Germinal center (tissue), 1 donor: ENCODE results near the gene NSD1.

ENCODE experiments used
- DNase-seq: peaks from one replicate; pipeline ENCODE4 v3.0.0; 2012; ENCODE audit warnings: mixed read lengths, low spot score

The NSD1 gene

DNA sequence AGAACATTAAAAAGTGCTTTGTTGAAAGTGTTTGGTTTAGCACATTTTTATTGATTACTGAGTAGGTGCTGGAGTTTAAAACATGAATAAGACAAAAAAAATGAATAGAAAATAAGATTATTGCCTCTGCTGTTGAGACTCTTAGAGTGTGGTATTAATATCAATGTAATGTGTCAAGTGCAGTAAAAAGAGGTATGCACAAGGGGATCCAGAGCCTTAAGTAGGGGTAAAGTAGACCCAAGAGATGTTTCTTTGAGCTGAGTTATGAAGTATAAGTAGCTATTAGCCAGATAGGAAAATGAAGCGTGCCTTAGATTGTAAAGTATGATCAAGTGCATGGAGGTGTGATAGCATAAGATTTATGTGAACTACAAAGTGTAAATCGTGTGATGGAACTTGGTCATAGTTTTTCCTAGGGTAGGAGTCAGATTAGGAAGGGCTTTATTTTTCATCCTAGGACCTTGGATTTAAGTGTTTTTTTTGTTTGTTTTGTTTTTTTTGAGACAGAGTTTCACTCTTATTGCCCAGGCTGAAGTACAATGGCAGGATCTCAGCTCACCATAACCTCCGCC, 45.2 kb downstream of the NSD1 start:
- DNase-seq, result no peak

DNA sequence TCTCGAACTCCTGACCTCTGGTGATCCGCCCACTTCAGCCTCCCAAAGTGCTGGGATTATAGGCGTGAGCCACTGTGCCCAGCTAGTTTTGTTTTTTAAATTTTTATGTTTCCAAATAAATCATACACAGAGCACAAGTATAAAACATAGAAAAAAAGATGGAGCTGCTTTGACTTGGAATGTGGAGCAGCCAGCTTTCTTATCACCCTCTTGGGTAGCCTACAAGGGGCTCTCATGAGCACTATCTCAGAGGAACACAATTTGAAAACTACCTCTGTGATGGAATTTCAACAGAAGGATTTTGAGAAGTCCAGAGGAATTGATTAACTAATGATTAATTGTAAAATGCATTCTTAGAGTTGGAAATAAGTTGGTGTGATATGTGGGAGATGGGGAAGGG, 45.9 kb downstream of the NSD1 start:
- no peak for DNase-seq

DNA sequence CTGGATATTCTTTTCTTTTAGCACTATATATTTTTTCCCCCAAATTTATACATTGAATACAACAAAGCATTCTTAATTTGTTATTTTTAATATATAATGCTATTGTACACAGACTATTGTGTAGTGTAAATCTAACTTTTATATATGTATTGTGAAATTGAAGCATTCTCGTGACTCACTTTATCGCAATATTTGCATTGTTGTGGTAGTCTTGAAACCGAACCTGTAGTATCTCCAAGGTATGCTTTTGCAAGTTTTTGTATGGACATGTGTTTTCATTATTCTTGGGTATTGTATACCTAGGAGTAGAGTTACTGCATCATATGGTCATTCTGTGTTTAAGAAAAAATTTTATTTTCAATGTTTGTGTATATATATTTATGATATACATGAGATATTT, 49.6 kb downstream of the NSD1 start:
- no peak for DNase-seq

DNA sequence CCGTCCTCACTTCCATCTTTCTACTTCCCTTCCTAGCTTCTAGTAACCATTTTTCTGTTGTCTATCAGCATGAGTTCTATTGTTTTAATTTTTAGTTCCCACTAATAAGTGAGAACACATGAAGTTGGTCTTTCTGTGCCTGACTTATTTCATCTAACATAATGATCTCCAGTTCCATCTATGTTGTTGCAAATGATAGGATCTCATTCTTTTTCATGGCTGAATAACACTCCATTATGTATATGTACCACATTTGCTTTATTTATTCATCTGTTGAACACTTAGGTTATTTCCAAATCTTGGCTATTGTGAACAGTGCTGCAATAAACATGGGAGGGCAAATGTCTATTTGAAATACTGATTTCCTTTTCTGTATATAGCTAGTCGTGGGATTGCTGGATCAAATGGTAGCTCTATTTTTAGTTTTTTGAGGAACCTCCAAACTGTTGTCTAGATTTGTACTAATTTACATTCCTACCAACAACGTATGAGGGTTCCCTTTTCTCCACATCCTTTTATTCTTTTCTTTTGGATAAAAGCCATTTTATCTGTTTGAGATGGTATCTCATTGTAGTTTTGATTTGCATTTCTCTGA, 50.3 kb downstream of the NSD1 start:
- no peak for DNase-seq

DNA sequence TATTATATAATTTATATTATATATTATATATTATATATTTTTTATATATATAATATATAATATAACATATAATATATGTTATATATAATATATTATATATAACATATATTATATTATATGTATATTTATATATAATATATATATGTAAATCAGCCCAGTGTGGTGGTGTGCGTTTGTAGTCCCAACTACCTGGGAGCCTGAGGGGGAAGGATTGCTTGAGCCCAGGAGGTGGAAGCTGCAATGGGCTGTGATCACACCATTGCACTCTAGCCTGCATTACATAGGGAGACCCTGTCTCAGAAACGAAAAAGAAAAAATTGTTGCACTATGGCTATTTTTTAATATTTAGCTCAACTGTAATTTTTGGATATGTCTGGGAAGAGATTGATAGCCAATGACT, 52.4 kb downstream of the NSD1 start:
- no peak for DNase-seq

DNA sequence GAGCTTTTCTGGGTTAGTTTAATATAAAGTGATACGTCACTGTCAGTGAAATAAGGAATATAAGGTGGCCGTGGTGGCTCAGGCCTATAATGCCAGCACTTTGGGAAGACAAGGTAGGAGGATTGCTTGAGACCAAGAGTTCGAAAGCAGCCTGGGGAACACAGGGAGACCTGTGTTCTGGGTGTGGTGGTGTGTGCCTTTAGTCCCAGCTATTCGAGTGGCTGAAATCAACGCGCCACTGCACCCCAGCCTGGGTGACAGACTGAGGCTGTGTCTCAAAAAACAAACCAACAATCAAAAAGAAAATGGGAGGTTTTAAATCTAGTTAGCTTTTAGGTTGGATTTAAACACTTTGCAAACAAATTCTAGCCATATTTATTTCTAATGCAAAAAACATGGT, 53.1 kb downstream of the NSD1 start:
- no peak for DNase-seq

DNA sequence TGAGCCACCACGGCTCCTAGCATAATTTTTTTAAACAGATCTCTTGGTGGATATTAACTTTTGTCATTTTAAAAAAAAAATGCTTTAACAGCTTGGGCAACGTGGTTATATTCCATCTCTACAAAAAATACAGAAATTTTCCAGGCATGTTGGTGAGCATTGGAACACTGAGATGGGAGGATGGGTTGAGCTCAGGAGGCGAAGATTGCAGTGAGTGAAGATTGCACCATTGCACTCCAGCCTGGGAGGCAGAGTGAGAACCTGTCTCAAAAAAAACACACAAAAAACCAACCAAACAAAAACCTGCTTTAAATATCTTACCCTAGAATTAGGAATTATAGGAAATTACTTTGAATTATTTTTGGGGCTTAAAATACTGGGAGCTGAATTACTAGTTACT, 55.2 kb downstream of the NSD1 start:
- no peak for DNase-seq

DNA sequence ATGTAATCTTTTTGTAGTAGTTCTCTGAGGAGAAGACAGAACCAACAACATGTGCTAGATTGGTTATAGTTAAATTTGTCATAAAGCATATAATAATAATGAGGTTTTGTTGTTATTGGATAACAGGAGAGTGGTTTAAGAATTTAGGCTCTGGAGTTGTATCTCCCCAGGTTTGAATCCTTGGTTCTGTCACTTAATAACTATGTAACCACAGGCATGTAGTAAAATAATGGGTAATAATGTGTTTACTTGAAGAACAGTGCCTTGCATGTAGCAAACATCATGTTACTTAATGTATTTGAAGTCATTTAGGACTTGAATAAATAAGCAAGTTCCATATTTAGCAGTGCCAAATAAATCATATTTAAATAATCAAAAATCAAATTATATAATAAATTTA, 55.8 kb downstream of the NSD1 start:
- no peak for DNase-seq

DNA sequence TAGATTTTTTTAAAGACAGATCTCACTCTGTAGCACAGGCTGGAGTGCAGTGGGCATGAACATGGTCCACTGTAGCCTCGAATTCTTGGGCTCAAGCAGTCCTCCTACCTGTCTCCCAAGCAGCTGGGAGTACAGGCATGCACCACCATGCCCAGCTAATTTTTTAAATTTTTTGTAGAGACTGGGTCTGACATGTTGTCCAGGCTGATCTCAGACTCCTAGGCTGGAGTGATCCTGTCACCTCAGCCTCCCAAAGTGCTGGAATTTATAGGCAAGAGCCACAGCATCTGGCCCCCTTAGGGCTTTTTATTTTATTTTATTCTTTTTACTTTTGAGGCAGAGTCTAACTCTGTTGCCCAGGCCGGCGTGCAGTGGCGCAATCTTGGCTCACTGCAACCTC, 56.4 kb downstream of the NSD1 start:
- DNase-seq, result no peak

DNA sequence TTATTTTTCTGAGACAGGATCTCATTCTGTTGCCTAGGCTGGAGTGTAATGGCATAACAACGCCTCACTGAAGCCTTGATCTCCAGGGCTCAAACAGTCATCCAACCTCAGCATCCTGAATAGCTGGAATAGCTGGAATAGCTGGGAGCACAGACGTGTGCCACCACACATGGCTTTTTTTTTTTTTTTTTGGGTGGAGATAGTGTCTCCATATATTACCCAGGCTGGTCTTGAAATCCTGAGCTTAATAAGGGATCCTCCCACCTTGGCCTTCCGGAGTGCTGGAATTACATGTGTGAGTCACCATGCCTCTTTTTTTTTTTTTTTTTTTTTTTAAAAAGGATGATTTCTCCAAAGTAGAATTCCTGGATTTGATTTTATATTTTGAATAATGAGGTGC, 60.7 kb downstream of the NSD1 start:
- DNase-seq, result no peak

DNA sequence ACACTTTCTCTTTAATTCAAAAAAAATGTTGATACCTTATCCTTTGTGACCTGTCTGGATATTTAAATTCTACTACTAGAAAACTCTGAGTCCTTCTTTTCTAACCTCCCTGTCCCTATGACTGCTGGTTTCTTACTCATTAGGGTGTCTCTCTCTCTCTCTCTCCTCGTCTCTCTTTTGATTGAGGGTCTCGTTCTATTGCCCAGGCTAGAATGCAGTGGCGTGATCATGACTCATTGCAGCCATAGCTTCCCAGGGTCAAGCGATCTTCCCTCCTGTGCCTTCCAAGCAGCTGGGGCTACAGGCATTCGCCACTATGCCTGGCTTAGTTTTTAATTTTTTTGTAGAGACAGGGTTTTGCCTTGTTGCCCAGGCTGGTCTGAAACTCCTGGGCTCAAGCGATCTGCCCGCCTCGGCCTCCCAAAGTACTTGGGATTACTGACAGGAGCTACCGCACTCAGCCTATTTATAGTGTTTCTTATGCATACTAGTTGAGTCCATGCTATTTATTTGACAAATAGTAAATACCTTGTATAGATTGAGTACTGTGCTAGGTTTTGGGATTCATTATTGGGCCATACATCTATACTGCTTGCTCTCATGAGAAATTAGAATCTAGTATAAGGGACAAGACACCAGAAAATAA, 61.9 kb downstream of the NSD1 start:
- DNase-seq, result no peak

DNA sequence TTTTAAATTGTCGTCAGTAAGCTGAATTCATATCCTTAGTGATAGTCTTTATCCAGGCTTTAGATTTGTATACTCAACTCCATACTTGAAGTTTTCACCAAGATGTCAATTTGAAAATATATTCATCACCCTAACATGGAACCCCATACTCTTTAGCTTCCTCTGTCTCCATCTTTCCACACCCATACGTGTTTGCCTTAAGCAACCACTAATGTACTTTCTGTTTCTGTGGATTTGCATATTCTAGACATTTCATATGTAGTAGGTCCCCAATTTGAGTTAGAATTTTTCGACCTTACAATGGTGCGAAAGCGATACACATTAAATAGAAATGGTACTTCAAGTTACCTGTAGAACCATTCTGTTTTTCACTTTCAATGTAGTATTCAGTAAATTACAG, 65.2 kb downstream of the NSD1 start:
- DNase-seq, result no peak

DNA sequence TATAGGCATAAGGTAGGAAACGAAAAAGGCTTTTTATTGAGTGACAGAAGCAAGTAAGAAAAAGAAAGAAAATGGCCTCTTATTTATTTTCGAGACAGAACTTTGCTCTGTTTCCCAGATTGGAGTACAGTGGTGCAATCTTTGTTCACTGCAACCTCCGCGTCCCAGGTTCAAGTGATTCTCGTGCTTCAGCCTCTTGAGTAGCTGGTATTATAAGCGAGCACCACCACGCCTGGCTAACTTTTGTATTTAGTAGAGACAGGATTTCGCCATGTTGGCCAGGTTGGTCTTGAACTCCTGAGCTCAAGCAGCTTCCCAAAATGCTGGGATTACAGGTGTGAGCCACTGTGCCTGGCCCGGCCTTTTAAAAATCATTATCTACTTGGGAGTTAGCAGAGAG, 70.7 kb downstream of the NSD1 start:
- no peak for DNase-seq

DNA sequence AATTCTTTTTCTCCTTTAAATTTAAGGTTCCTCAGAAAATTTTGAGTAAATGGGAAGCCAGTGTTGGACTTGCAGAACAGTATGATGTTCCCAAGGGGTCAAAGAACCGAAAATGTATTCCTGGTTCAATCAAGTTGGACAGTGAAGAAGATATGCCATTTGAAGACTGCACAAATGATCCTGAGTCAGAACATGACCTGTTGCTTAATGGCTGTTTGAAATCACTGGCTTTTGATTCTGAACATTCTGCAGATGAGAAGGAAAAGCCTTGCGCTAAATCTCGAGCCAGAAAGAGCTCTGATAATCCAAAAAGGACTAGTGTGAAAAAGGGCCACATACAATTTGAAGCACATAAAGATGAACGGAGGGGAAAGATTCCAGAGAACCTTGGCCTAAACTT, 76.0 kb downstream of the NSD1 start:
- no peak for DNase-seq

DNA sequence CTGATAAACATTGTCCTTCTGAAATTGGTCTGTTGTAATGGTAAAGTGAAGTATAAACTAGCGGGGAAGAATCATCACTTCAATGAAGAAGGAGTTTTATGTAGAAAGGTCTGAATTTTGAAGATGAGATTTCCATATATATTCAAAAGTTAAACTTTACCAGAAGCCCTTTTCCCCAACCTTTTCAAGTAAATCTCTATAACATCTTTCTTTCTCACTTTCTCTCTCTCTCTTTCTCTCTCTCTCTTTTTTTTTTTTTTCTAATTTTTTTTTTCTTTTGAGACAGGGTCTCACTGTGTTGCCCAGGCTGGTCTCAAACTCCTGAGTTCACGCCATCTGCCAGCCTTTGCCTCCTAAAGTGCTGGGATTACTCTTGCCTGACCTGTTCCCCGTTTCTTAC, 78.7 kb downstream of the NSD1 start:
- DNase-seq, result no peak

DNA sequence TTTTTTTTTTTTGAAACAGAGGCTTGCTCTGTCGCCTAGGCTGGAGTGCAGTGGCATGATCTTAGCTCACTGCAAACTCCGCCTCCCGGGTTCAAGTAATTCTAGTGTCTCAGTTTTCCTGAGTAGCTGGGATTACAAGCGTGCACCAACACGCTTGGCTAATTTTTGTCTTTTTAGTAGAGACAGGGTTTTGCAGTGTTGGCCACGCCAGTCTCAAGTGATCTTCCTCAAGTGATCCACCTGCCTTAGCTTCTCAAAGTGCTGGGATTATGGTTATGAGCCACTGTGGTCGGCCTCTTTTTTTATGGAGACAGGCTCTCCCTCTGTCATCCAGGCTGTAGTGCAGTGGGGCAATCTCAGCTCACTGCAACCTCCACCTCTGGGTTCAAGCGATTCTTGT, 87.0 kb downstream of the NSD1 start:
- DNase-seq, result no peak

DNA sequence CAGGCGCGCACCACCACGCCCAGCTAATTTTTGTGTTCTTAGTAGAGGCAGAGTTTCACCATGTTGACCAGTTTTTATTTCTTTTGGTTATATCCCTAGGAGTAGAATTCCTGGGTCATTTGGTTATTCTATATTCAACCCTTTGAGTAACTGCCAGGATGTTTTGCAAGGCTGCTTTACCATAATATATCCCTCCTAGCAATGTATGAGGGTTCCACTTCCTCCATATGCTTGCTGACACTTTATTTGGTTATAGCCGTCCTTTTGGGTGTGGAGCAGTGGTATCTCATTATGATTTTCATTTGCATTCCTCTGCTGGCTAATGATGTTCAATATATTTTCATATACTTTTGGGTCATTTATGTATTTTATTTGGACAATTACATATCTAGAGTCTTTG, 88.7 kb downstream of the NSD1 start:
- DNase-seq, result no peak

DNA sequence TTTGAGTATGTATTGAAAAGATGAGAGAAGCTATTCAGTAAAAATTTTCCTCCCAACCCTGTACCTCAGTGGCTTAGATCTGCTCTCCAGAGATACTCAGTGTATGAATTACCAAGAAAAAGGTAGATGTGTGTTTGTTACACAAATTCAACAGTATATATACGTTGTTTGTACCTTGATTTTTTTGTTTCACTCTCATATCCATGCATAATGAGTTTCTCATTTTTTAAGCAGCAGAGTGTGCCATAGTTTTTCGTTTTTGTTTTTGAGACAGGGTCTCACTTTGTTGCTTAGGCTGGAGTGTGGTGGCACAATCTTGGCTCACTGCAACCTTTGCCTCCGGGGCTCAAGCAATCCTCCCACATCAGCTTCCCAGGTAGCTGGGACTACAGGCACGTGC, 92.2 kb downstream of the NSD1 start:
- no peak for DNase-seq

DNA sequence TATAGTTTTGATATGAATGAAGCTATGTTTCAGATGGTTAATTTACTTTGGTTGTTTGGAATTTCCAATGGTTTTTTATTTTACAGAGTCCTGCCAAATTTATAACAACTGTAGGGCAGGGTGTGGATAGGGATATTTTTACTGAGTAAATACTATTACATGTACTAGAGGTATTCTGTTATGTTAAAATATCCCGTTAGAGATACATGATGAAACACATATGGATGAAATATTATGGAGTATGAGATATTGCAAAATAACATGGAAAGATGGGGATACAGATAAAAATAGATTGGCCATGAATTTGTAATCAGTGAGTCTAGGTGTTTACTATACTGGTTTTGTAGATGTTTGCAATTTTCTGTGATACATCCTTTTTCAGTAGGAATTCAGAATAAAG, 93.3 kb downstream of the NSD1 start:
- no peak for DNase-seq

DNA sequence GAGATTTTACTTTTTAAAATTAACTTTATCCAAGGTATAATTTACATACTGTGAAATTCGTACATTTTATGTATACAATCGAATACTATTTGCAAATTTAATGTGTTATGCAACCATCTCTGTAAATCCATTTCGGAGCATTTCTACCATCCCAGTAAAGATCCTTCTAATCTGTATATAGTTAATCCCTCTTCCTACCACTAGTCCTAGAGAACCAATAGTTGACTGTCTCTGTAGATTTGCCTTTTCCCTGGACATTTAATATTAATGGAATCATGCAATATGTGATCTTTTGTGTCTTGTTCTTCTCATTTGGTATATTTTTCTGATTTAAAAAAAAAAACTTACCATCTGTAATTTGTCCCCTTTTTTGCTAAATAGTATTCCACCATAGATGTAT, 95.2 kb downstream of the NSD1 start:
- no peak for DNase-seq

DNA sequence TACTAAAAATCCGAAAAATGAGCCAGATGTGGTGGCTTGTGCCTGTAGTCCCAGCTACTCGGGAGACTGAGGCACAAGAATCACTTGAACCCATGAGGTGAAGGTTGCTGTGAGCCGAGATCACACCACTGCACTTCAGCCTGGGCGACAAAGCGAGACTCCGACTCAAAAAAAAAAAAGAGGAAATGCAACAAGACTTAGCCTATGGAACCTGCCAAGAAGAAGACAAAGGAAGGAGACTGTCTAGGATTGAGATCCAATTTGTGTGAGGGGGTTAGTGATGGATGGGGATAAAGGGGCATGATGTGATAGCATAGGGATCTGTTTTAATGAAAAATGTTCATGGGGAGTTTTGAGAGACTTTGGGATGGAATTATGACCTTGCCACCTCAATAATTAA, 97.1 kb downstream of the NSD1 start:
- no peak for DNase-seq

DNA sequence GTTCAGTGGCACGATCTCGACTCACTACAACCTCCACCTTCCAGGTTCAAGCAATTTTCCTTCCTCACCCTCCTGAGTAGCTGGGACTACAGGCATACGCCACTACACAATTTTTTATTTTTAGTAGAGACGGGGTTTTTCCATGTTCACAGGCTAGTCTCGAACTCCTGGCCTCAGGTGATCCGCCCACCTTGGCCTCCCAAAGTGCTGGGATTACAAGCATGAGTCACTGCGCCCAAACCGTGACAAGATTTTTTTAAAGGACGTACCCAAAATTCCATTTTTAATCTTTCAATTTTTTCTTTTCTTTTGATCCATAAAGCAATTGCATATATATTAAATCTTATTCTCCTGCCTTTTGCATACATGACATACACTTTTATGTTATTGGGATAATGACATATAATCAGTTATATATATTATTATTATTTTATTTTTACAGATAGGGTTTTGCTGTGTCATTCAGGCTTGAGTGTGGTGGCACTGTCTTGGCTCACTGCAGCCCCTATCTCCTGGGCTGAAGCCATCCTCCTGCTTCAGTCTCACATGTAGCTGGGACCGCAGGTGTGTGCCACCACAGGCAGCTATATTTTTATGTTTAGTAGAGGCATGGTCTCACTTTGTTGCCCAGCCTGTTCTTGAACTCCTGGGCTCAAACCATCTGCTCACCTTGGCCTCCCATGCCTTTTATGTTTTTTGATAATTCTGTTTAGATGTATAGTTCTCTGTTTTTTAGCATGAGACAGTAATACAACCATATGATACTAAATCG, 98.1 kb downstream of the NSD1 start:
- no peak for DNase-seq

DNA sequence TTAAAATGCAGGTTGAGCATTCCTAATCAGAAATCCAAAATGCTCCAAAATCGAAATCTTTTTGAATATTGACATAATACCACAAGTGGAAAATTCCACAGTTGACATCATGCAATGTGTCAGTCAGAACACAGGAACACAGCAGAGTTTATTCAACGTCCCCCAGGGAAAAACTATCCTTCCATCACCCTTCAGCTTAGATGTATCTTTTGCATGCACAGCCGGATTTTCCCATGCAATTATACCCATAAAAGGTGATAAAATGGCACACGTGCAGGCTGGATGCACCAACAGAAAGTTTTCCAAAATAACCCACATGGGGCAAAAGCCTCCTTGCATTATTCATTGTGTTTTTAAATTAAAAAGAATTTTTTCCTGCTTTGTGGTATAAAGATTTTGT, 98.8 kb downstream of the NSD1 start:
- DNase-seq, result no peak
